GM12878 (cell line): ENCODE measurements around the gene DKKL1. TPM values are rescaled to one million over a fixed set of nuclear protein-coding genes. Genes with fewer than 3 reads are reported as not detected.

ENCODE experiments used
- ATAC-seq: fragments of 200-7000 bp; cut with Tn5 transposase; 3 replicates; pipeline ENCODE4 v1.9.1; 2020; ENCODE audit warnings: mild to moderate bottlenecking, moderate library complexity
- BruUV-seq: library from RNA; stranded (reverse); fragments of 400-500 nt; replicated peaks from 2 replicates; lab custom pipeline; 2021; lab: Mats Ljungman, UMichigan
- CTCF ChIA-PET: fragments of 300-600 bp; sonication (Branson Sonifier 250); formaldehyde crosslinking; extraction: SDS; loops from one replicate; lab custom pipeline; 2021; ENCODE audit warnings: inconsistent platforms; lab: Yijun Ruan, JAX
- POLR2A ChIA-PET: fragments of 350-600 bp; formaldehyde crosslinking; extraction: SDS; loops from one replicate; lab custom pipeline; 2021; ENCODE audit warnings: inconsistent platforms; lab: Charles Lee
- RAD21 ChIA-PET: fragments of 300-600 bp; sonication (Branson Sonifier 250); formaldehyde crosslinking; loops from one replicate; lab custom pipeline; 2023; ENCODE audit warnings: antibody characterized with exemption; ENCODE audit not compliant: unreplicated experiment; lab: Charles Lee
- SMC1A ChIA-PET: fragments of 300-600 bp; sonication (Branson Sonifier 250); formaldehyde crosslinking; loops from one replicate; lab custom pipeline; 2023; ENCODE audit not compliant: unreplicated experiment, uncharacterized antibody; lab: Charles Lee
- DNase-seq: peaks from one replicate; pipeline ENCODE4 v3.0.0-alpha.2; 2011; ENCODE audit warnings: low read depth, low spot score
- FAIRE-seq: peaks from 3 replicates; lab custom pipeline; 2011; peaks lifted over from hg19 to GRCh38; lab: Jason Lieb, UNC
- H2AFZ ChIP-seq: 2 replicates; pipeline ENCODE4 v1.6.0; 2011; ENCODE audit warnings: low read depth, low read length, control low read depth; ENCODE audit not compliant: control insufficient read depth
- H3K27ac ChIP-seq: 2 replicates; pipeline ENCODE4 v1.5.1; 2011; ENCODE audit warnings: control low read depth; ENCODE audit not compliant: control insufficient read depth, insufficient read depth
- H3K27me3 ChIP-seq, 2 experiments: replicated peaks in 1 of 2; 2 replicates each; pipeline versions ENCODE4 v1.6.0 to v1.6.1; 2011; ENCODE audit warnings: low read length in 1 of 2; ENCODE audit not compliant: control insufficient read depth in 2 of 2, insufficient read depth in 2 of 2
- H3K36me3 ChIP-seq, 2 experiments: 2 replicates each; pipeline ENCODE4 v1.5.1; 2011; ENCODE audit warnings: low read length in 1 of 2; ENCODE audit not compliant: control insufficient read depth in 2 of 2, insufficient read depth in 2 of 2
- H3K4me1 ChIP-seq: 2 replicates; pipeline ENCODE4 v1.6.1; 2011; ENCODE audit warnings: mild to moderate bottlenecking, low read length, moderate library complexity, mixed read lengths; ENCODE audit not compliant: control insufficient read depth, insufficient read depth
- H3K4me2 ChIP-seq: 2 replicates; pipeline ENCODE4 v1.6.0; 2011; ENCODE audit warnings: control low read depth; ENCODE audit not compliant: control insufficient read depth, insufficient read depth
- H3K4me3 ChIP-seq: fragments of 200-600 bp; sonication (generic); 2 replicates; pipeline ENCODE4 v1.5.1; 2016
- H3K79me2 ChIP-seq: 2 replicates; pipeline ENCODE4 v1.6.0; 2011; ENCODE audit warnings: low read length; ENCODE audit not compliant: control insufficient read depth, insufficient read depth
- H3K9ac ChIP-seq: 2 replicates; pipeline ENCODE4 v1.8.0; 2011; ENCODE audit warnings: low read length, control low read depth, mixed read lengths; ENCODE audit not compliant: control insufficient read depth, insufficient read depth
- H3K9me3 ChIP-seq: replicated peaks from 3 replicates; pipeline ENCODE4 v1.5.1; 2011; ENCODE audit warnings: mild to moderate bottlenecking, low read length; ENCODE audit not compliant: control insufficient read depth, insufficient read depth
- H4K20me1 ChIP-seq: 2 replicates; pipeline ENCODE4 v1.6.0; 2011; ENCODE audit not compliant: control insufficient read depth, insufficient read depth
- ATF7 ChIP-seq: fragments of 450-650 bp; IDR thresholded peaks from 2 replicates; pipeline ENCODE4 v1.6.1; 2016; ENCODE audit warnings: low read depth, mild to moderate bottlenecking
- BMI1 ChIP-seq: fragments of 450-650 bp; IDR thresholded peaks from 2 replicates; pipeline ENCODE4 v1.6.1; 2016; ENCODE audit warnings: mild to moderate bottlenecking, moderate library complexity, borderline replicate concordance
- CREB1 ChIP-seq: IDR thresholded peaks from 2 replicates; pipeline ENCODE4 v1.6.1; 2012; ENCODE audit warnings: low read depth, mild to moderate bottlenecking, inconsistent platforms
- CREM ChIP-seq: IDR thresholded peaks from 2 replicates; pipeline ENCODE4 v1.6.1; 2014; ENCODE audit warnings: antibody characterized with exemption, low read depth
- ETV6 ChIP-seq, 2 experiments: fragments of 450-650 bp in 1 of 2; IDR thresholded peaks in 1 of 2; conservative IDR thresholded peaks in 1 of 2; 2 replicates each; pipeline ENCODE4 v1.6.1; 2014; ENCODE audit warnings: antibody characterized with exemption in 1 of 2, borderline replicate concordance in 1 of 2, low read depth in 1 of 2, mild to moderate bottlenecking in 1 of 2, moderate library complexity in 1 of 2
- FOS ChIP-seq: IDR thresholded peaks from 3 replicates; pipeline ENCODE4 v1.6.1; 2011; ENCODE audit warnings: borderline replicate concordance; ENCODE audit not compliant: insufficient read length; ENCODE audit errors: extremely low read depth
- FOXK2 ChIP-seq: fragments of 450-650 bp; IDR thresholded peaks from 2 replicates; pipeline ENCODE4 v1.6.1; 2017; ENCODE audit warnings: mild to moderate bottlenecking, moderate library complexity
- IKZF1 ChIP-seq: fragments of 450-650 bp; conservative IDR thresholded peaks from 2 replicates; pipeline ENCODE4 v1.6.1; 2017; ENCODE audit warnings: antibody characterized with exemption, mild to moderate bottlenecking
- JUNB ChIP-seq: IDR thresholded peaks from 2 replicates; pipeline ENCODE4 v1.6.1; 2016; ENCODE audit warnings: antibody characterized with exemption, mild to moderate bottlenecking
- PAX5 ChIP-seq: IDR thresholded peaks from 2 replicates; pipeline ENCODE4 v1.6.1; 2011; ENCODE audit warnings: low read depth, low read length, borderline replicate concordance
- POLR2AphosphoS2 ChIP-seq: IDR thresholded peaks from 2 replicates; pipeline ENCODE4 v1.6.1; 2011; ENCODE audit warnings: low read depth, mild to moderate bottlenecking, low read length, improper control_type of control experiment, moderate library complexity
- RAD21 ChIP-seq: IDR thresholded peaks from 2 replicates; pipeline ENCODE4 v1.6.1; 2011; ENCODE audit warnings: mild to moderate bottlenecking, low read depth, low read length, moderate library complexity; ENCODE audit not compliant: insufficient read depth
- RELA ChIP-seq: fragments of 450-650 bp; IDR thresholded peaks from 2 replicates; pipeline ENCODE4 v1.8.0; 2014; ENCODE audit warnings: borderline replicate concordance; ENCODE audit not compliant: partially characterized antibody
- SREBF1 ChIP-seq: IDR thresholded peaks from 2 replicates; pipeline ENCODE4 v1.6.1; 2012; ENCODE audit warnings: mild to moderate bottlenecking, low read length
- STAT1 ChIP-seq: fragments of 450-650 bp; conservative IDR thresholded peaks from 2 replicates; pipeline ENCODE4 v1.6.1; 2014; ENCODE audit warnings: antibody characterized with exemption, mild to moderate bottlenecking
- TCF12 ChIP-seq: IDR thresholded peaks from 2 replicates; pipeline ENCODE4 v1.6.1; 2011; ENCODE audit warnings: low read depth, mild to moderate bottlenecking, low read length
- WGBS: methylation state at CpG from one replicate; pipeline ENCODE4 v1.1.6; 2016; ENCODE audit warnings: low lambda C conversion rate; ENCODE audit not compliant: insufficient replicate concordance, insufficient coverage; ENCODE audit errors: missing lambda C conversion rate; 5-methylcytosine and 5-hydroxymethylcytosine counted together
- in situ Hi-C: fragments of 300-500 bp; cut with MboI; formaldehyde crosslinking; loops from 9 replicates; pipeline ENCODE4 v1.14.3; 2018; ENCODE audit warnings: mixed read lengths
- intact Hi-C: fragments of 100-400 bp; cut with micrococcal nuclease; formaldehyde crosslinking; loops from one replicate; pipeline ENCODE4 v1.14.2; 2022; ENCODE audit not compliant: unreplicated experiment
- polyA plus RNA-seq, 11 experiments: library from polyadenylated mRNA; depleted of rRNA in 4 of 11; unstranded in 6 of 11; stranded (reverse) in 5 of 11; fragments of >200 nt; fragmentation: Nextera tagmentation in 4 of 11; fragmentation: Illumina TruSeq in 1 of 11; extraction: Ambion mirVana in 4 of 11; extraction: Trizol in 1 of 11; gene quantifications; 1 replicate in 1 of 11; 2 replicates in 10 of 11; pipeline versions ENCODE4 v1.2.1 to v1.2.3, GENCODE V29; 2011 to 2016; ENCODE audit warnings: inconsistent platforms in 2 of 11, missing spikeins in 2 of 11, low read depth in 1 of 11
- total RNA-seq, 4 experiments: library from RNA; depleted of rRNA in 3 of 4; stranded (reverse); fragments of >200 nt in 3 of 4; fragmentation: Illumina TruSeq in 1 of 4; extraction: Trizol in 1 of 4; gene quantifications; 2 replicates each; pipeline versions ENCODE4 v1.2.1 to v1.2.3, GENCODE V29; 2013 to 2021
- TF ChIP-seq, protein P1 (sequence below): IDR thresholded peaks from 2 replicates; pipeline ENCODE4 v1.6.1; 2012; ENCODE audit warnings: low read depth, low read length, improper control_type of control experiment
- TF ChIP-seq, protein P2 (sequence below): fragments of 450-650 bp; IDR thresholded peaks from 2 replicates; pipeline ENCODE4 v1.6.1; 2018; ENCODE audit warnings: borderline replicate concordance, mild to moderate bottlenecking; ENCODE audit not compliant: partially characterized antibody
- TF ChIP-seq, protein P3 (sequence below): IDR thresholded peaks from 2 replicates; pipeline ENCODE4 v1.6.1; 2012; ENCODE audit warnings: low read depth, low read length, improper control_type of control experiment

DKKL1 gene
- total and polyA plus RNA-seq, 10 of the 15 experiments (the other 5 are each of a cell fraction or from before 2014, with no cell fraction given) = not detected

DNA sequence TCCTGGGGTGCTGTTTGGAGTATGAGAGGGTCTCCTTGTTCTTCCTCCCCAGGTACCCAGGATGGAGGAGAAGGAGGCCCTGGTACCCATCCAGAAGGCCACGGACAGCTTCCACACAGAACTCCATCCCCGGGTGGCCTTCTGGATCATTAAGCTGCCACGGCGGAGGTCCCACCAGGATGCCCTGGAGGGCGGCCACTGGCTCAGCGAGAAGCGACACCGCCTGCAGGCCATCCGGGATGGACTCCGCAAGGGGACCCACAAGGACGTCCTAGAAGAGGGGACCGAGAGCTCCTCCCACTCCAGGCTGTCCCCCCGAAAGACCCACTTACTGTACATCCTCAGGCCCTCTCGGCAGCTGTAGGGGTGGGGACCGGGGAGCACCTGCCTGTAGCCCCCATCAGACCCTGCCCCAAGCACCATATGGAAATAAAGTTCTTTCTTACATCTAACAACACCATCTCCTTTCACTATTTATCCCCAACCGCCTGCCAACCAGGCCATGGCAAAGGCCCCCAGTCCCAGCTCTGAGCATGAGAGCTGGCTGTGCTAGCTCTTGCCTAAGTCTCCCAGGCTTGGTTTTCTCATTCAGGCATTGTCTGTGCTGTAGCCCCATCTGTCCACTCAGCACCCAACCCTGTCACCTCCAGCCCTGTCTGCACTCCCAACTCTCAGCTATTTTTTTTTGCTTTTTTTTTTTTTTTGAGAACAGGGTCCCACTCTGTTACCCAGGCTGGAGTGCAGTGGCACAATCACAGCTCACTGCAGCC, 11.2 kb downstream of the DKKL1 start:
- no peak for ATAC-seq
- Histone ChIP-seq H3K27ac (no peak overlapping the region), H3K4me1 (no peaks in the 10 kb centered on the region), H3K79me2 (no peaks in the 10 kb centered on the region), H3K4me2 (no peak overlapping the region), H3K27me3 (no peaks in the 10 kb centered on the region; a peak in 1 of 4 replicates), H3K4me3 (no peak overlapping the region), H2AFZ (no peak overlapping the region), H4K20me1 (no peaks in the 10 kb centered on the region), H3K9ac (no peak overlapping the region), H3K36me3 (no peaks in the 10 kb centered on the region), H3K9me3 (peaks cover 4% of the 10 kb centered on the region; the same call in 1 of the 3 replicates)
- ChIA-PET RAD21 (interaction anchor here (0.5 to 0.7 kb wide), 3 partner anchors 39 to 392 kb away, joined by 3 to 4 read pairs (median 3); partner anchors contain the start of genes AP2A1 and CD37), CTCF (interaction anchor here (1.9 kb wide), 1 partner anchor 98 kb away, joined by 4 read pairs; no protein-coding TSS in a partner anchor), SMC1A (interaction anchor here (0.7 to 1.1 kb wide), 2 partner anchors 17 to 32 kb away, joined by 3 read pairs; no protein-coding TSS in a partner anchor), POLR2A (no interaction called here)
- BruUV-seq = no TSS peak
- no peak for DNase-seq
- intact Hi-C loops (no loop called here), in situ Hi-C loops (no loop called here)
- no peak for TF ChIP-seq SREBF1
- TF ChIP-seq ETV6 (conservative IDR thresholded peaks at IDR 0.05 in 1 of 2, IDR thresholded peaks at IDR 0.05 in 1 of 2; ENCODE audit: borderline replicate concordance in 1 of 2, low read depth in 1 of 2) = no peak
- no peak for TF ChIP-seq BMI1
- no peak for TF ChIP-seq ATF7
- no peak for TF ChIP-seq CREB1
- TF ChIP-seq STAT1 = no peak
- TF ChIP-seq POLR2AphosphoS2 = no peak
- TF ChIP-seq, protein P1, sequence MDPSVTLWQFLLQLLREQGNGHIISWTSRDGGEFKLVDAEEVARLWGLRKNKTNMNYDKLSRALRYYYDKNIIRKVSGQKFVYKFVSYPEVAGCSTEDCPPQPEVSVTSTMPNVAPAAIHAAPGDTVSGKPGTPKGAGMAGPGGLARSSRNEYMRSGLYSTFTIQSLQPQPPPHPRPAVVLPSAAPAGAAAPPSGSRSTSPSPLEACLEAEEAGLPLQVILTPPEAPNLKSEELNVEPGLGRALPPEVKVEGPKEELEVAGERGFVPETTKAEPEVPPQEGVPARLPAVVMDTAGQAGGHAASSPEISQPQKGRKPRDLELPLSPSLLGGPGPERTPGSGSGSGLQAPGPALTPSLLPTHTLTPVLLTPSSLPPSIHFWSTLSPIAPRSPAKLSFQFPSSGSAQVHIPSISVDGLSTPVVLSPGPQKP = no peak
- no peak for TF ChIP-seq CREM
- TF ChIP-seq, protein P2, sequence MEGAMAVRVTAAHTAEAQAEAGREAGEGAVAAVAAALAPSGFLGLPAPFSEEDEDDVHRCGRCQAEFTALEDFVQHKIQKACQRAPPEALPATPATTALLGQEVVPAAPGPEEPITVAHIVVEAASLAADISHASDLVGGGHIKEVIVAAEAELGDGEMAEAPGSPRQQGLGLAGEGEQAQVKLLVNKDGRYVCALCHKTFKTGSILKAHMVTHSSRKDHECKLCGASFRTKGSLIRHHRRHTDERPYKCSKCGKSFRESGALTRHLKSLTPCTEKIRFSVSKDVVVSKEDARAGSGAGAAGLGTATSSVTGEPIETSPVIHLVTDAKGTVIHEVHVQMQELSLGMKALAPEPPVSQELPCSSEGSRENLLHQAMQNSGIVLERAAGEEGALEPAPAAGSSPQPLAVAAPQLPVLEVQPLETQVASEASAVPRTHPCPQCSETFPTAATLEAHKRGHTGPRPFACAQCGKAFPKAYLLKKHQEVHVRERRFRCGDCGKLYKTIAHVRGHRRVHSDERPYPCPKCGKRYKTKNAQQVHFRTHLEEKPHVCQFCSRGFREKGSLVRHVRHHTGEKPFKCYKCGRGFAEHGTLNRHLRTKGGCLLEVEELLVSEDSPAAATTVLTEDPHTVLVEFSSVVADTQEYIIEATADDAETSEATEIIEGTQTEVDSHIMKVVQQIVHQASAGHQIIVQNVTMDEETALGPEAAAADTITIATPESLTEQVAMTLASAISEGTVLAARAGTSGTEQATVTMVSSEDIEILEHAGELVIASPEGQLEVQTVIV = no peak
- TF ChIP-seq IKZF1 = no peak
- no peak for TF ChIP-seq RAD21
- TF ChIP-seq FOXK2 = no peak
- TF ChIP-seq, protein P3, sequence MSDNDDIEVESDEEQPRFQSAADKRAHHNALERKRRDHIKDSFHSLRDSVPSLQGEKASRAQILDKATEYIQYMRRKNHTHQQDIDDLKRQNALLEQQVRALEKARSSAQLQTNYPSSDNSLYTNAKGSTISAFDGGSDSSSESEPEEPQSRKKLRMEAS = no peak
- TF ChIP-seq TCF12 = no peak
- TF ChIP-seq FOS = no peak
- no peak for TF ChIP-seq PAX5
- no peak for TF ChIP-seq JUNB
- no peak for TF ChIP-seq RELA
- 56% methylated on average over 16 of the region's 16 CpGs for whole genome bisulfite sequencing
- FAIRE-seq = no peak
